ENCODE results near the gene SUPT3H.

DNA sequence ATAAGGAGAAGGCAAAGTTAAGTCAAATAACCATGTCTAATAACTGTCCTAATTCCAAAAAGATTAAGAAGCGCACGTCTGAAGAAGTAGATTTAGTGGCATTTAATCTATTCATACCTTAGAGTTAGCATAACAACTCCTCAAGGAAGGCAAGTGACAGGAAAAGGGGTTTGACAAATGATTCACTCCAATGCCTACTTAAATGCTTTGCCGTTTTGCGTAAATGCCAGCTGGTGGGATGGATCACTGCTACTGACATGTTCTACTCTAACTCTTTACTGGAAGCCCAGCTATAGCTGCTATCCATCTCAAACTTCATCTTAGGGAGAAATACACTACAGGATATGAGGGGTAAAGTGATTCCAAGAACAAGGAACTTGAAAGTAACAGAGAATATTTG lies 396.9 kb downstream of the SUPT3H start:
- TF ChIP-seq CTCF (IDR thresholded peaks at IDR 0.05): no peak
- no peak for TF ChIP-seq EZH2 (IDR thresholded peaks at IDR 0.05; ENCODE audit: borderline replicate concordance, insufficient read depth, low read depth, low read length, poor library complexity, severe bottlenecking)

All from B cell (primary cell).